Spleen (tissue), 11 donors: Measurements from ENCODE around the gene LGALS1. TPM values are rescaled to one million over a fixed set of nuclear protein-coding genes. Genes with fewer than 3 reads are reported as not detected.
A peak's percentile ranks its signal among the peaks of the same experiment; 100 is the strongest.

Source experiments
- DNase-seq: peaks from one replicate; pipeline ENCODE4 v3.0.0-alpha.2; 2020
- H3K27ac ChIP-seq, 8 donors: fragments of 200-600 bp; sonication (generic) in 7 of 8; 1 replicate in 4 of 8; 2 replicates in 4 of 8; pipeline versions ENCODE4 v1.5.0 to v1.8.0; 2016 to 2021; ENCODE audit warnings: inconsistent platforms in 4 of 8, mild to moderate bottlenecking in 4 of 8, moderate library complexity in 1 of 8
- H3K27me3 ChIP-seq, 7 donors: fragments of 200-600 bp; sonication (generic) in 6 of 7; replicated peaks in 1 of 7; 1 replicate in 4 of 7; 2 replicates in 3 of 7; pipeline versions ENCODE4 v1.5.0 to v1.8.0; 2016 to 2021; ENCODE audit warnings: inconsistent platforms in 3 of 7, mild to moderate bottlenecking in 1 of 7
- H3K36me3 ChIP-seq, 6 donors: fragments of 200-600 bp; sonication (generic) in 5 of 6; 1 replicate in 4 of 6; 2 replicates in 2 of 6; pipeline versions ENCODE4 v1.5.0 to v1.8.0; 2016 to 2021; ENCODE audit warnings: inconsistent platforms in 2 of 6
- H3K4me1 ChIP-seq, 6 donors: fragments of 200-600 bp; sonication (generic) in 5 of 6; 1 replicate in 3 of 6; 2 replicates in 3 of 6; pipeline versions ENCODE4 v1.5.0 to v1.8.0; 2016 to 2021; ENCODE audit warnings: inconsistent platforms in 3 of 6
- H3K4me3 ChIP-seq, 8 donors: fragments of 200-600 bp; sonication (generic) in 7 of 8; 1 replicate in 4 of 8; 2 replicates in 4 of 8; pipeline versions ENCODE4 v1.5.0 to v1.8.0; 2016 to 2021; ENCODE audit warnings: inconsistent platforms in 4 of 8, mild to moderate bottlenecking in 4 of 8, moderate library complexity in 2 of 8
- H3K9me3 ChIP-seq, 8 donors: fragments of 200-600 bp; sonication (generic) in 7 of 8; 1 replicate in 4 of 8; 2 replicates in 4 of 8; pipeline versions ENCODE4 v1.5.0 to v1.8.0; 2016 to 2021; ENCODE audit warnings: inconsistent platforms in 4 of 8
- POLR2A ChIP-seq, 3 donors: fragments of 450-650 bp; IDR thresholded peaks; one replicate each; pipeline ENCODE4 v1.5.1; 2017; ENCODE audit warnings: antibody characterized with exemption in 3 of 3, mild to moderate bottlenecking in 1 of 3
- POLR2AphosphoS5 ChIP-seq, 3 donors: sonication (generic); formaldehyde crosslinking; IDR thresholded peaks; one replicate each; pipeline ENCODE4 v1.5.1; 2017; ENCODE audit warnings: antibody characterized with exemption in 3 of 3
- WGBS, 5 donors: extraction: QIAGEN DNeasy Blood & Tissue Kit in 3 of 5; methylation state at CpG; one replicate each; pipeline versions ENCODE4 v1.1.5 to v1.1.7; 2013 to 2018; 5-methylcytosine and 5-hydroxymethylcytosine counted together
- intact Hi-C: fragments of 100-400 bp; cut with DNase I; formaldehyde crosslinking; loops from one replicate; pipeline ENCODE4 v1.15.0; 2023; ENCODE audit warnings: low total_unique reads
- polyA plus RNA-seq, 3 donors: library from polyadenylated mRNA; stranded (reverse); fragments of 200-250 nt; gene quantifications; one replicate each; pipeline ENCODE4 v1.2.1, GENCODE V29; 2013
- total RNA-seq, 7 donors: library from RNA; depleted of rRNA in 3 of 7; stranded (reverse); fragments of >200 nt in 3 of 7; fragmentation: NEBNext Ultra II Directional in 4 of 7; extraction: Animal tissue kit (Norgen Biotek cat#: 25700) in 4 of 7; gene quantifications; one replicate each; pipeline versions ENCODE4 v1.1.0 to v1.2.1, GENCODE V29; 2016 to 2021
- TF ChIP-seq, protein P1 (sequence below), 11 experiments: fragments of 200-600 bp in 7 of 11; fragments of 450-650 bp in 4 of 11; sonication (generic) in 4 of 11; IDR thresholded peaks in 8 of 11; conservative IDR thresholded peaks in 3 of 11; 1 replicate in 7 of 11; 2 replicates in 4 of 11; pipeline versions ENCODE4 v1.4.0 to v1.8.0; 2016 to 2021; ENCODE audit warnings: antibody characterized with exemption in 11 of 11, inconsistent platforms in 4 of 11, mild to moderate bottlenecking in 1 of 11
- donor health status: healthy with polysubstance abuse.
- donor health status: DM: no; HTN: no; CAD: no; lungs with moderate emphysema.
- donor health status: DM: no; HTN: no; CAD: no.
- donor health status: Bipolar disorder and iron deficiency.
- donor health status: healthy.
- donor health status: DM: no; HTN: no; CAD: no.
- donor health status: DM: yes; HTN: yes; CAD: no.

LGALS1 gene
- total and polyA plus RNA-seq, 10 donors = 158 to 544 (median 394) TPM

DNA sequence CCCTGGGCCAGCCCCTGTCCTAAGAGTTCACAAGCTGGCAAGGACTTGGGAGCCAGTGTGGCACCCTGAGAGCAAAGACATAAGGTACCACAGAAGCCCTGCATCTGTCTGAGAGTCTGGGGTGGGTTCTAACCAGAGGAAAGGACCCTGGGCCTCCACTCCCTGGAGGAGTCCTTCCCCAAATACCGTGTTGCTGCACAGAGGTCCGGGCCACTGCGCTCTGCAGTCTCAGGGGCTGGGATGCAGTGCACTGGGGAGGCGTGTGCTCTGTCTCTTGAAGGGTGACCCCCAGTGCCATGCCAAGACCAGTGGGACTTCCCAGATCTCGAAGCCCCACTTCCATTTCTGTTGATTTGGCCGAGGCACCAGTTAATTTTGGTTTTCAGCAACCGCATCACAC, 40.3 kb upstream of the LGALS1 start:
- 47 to 76% (median 68%) methylated on average over 3 to 7 of the region's 7 CpGs for WGBS, 5 donors
- H3K27me3 ChIP-seq = peaks cover 0 to 8% (median 0%) of the 10 kb centered on the region in 7 donors
- no peak overlapping the region for H3K4me3 ChIP-seq
- peak; percentile 73 for DNase-seq
- intact Hi-C loops = no loop called here
- peak overlapping the region; percentile 80 to 96 (median 90) for H3K27ac ChIP-seq
- peaks cover 0 to 28% (median 17%) of the 10 kb centered on the region in 6 donors for H3K36me3 ChIP-seq
- no peaks in the 10 kb centered on the region for H3K9me3 ChIP-seq
- TF ChIP-seq POLR2AphosphoS5 (IDR thresholded peaks at IDR 0.05) = peak in 1 of 3 donors; percentile 20
- TF ChIP-seq, protein P1, sequence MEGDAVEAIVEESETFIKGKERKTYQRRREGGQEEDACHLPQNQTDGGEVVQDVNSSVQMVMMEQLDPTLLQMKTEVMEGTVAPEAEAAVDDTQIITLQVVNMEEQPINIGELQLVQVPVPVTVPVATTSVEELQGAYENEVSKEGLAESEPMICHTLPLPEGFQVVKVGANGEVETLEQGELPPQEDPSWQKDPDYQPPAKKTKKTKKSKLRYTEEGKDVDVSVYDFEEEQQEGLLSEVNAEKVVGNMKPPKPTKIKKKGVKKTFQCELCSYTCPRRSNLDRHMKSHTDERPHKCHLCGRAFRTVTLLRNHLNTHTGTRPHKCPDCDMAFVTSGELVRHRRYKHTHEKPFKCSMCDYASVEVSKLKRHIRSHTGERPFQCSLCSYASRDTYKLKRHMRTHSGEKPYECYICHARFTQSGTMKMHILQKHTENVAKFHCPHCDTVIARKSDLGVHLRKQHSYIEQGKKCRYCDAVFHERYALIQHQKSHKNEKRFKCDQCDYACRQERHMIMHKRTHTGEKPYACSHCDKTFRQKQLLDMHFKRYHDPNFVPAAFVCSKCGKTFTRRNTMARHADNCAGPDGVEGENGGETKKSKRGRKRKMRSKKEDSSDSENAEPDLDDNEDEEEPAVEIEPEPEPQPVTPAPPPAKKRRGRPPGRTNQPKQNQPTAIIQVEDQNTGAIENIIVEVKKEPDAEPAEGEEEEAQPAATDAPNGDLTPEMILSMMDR (IDR thresholded peaks at IDR 0.05 in 8 of 11, conservative IDR thresholded peaks at IDR 0.05 in 3 of 11) = no peak
- peaks cover 69 to 98% (median 90%) of the 10 kb centered on the region in 6 donors for H3K4me1 ChIP-seq

DNA sequence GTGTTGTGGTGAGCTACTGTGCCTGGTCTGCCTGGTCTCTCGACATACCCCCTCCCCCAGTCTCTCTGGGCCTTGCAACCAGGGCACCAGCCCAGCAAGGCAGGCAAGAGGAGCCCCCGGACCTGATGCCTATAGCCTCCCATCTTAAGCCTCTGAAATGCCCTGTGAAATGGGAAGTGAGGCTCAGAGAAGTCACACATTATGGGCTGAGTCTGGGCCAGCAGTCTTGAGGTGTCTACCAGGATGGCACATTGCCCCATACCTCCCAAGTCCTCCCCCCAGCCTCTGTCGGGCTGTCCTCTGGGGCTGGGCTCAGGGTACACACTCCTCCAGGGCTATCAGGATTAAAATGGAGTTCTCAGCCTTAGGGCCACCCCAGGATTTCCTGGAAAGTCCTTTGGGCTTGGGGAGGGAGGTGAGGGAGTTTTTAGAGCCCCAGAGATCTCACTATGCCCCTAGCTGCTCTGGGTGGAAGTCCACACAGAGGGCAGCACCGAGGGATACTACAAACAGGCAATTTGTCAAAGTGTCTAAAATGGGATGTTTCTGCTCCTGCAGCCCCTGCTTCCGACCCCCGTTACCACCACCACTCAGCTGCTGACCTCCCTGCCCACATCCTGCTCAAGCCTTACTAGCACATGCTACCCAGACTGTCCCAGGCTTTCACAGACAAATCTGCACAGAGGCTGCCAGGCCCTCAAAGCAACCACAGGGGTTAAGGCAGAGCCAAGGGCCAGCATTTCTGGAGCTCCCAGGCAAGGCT, 39.1 kb upstream of the LGALS1 start:
- H3K36me3 ChIP-seq = peaks cover 0 to 21% (median 7%) of the 10 kb centered on the region in 6 donors
- TF ChIP-seq POLR2AphosphoS5 (IDR thresholded peaks at IDR 0.05) = peak; percentile 26 to 82 (median 69)
- peak in 1 of 3 donors; percentile 16 for TF ChIP-seq POLR2A (IDR thresholded peaks at IDR 0.05)
- TF ChIP-seq, protein P1 (IDR thresholded peaks at IDR 0.05 in 8 of 11, conservative IDR thresholded peaks at IDR 0.05 in 3 of 11) = peak in 10 of 11 experiments; percentile 19 to 60 (median 32)
- peaks cover 69 to 100% (median 98%) of the 10 kb centered on the region in 6 donors for H3K4me1 ChIP-seq
- H3K27me3 ChIP-seq = peaks cover 0 to 8% (median 0%) of the 10 kb centered on the region in 7 donors
- H3K9me3 ChIP-seq = no peaks in the 10 kb centered on the region
- intact Hi-C loops = no loop called here
- H3K27ac ChIP-seq = peak overlapping the region; percentile 36 to 96 (median 90)
- DNase-seq = peak; percentile 85
- peak overlapping the region in 1 of 8 donors; percentile 30 for H3K4me3 ChIP-seq
- WGBS, 5 donors = 18 to 35% (median 31%) methylated on average over 4 to 6 of the region's 6 CpGs

DNA sequence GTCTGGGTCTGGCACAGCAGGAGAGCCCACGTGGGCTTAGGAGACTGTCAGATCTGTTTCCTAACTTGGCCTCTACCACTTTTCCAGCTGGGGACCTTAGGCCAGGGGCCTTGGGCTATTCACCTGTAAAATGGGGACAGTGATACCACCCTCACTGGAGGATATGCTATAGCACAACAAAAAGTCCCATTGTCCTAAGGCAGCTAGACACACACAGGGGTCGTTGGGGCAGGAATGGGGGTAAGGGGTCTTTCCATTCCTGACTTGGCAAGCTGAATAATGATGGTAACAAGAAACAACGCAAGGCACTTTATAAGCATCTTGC, 38.5 kb upstream of the LGALS1 start:
- Histone ChIP-seq H3K27ac (peak overlapping the region; percentile 36 to 96 (median 90)), H3K27me3 (peaks cover 0 to 8% (median 0%) of the 10 kb centered on the region in 7 donors), H3K9me3 (no peaks in the 10 kb centered on the region), H3K36me3 (peaks cover 0 to 21% (median 7%) of the 10 kb centered on the region in 6 donors), H3K4me3 (peak overlapping the region in 1 of 8 donors; percentile 30), H3K4me1 (peaks cover 69 to 100% (median 98%) of the 10 kb centered on the region in 6 donors)
- DNase-seq = no peak
- intact Hi-C loops = no loop called here
- TF ChIP-seq, protein P1 (IDR thresholded peaks at IDR 0.05 in 8 of 11, conservative IDR thresholded peaks at IDR 0.05 in 3 of 11) = no peak
- no peak for TF ChIP-seq POLR2AphosphoS5 (IDR thresholded peaks at IDR 0.05)
- WGBS, 5 donors = 45 to 50% (median 45%) methylated on average over 3 of the region's 3 CpGs

DNA sequence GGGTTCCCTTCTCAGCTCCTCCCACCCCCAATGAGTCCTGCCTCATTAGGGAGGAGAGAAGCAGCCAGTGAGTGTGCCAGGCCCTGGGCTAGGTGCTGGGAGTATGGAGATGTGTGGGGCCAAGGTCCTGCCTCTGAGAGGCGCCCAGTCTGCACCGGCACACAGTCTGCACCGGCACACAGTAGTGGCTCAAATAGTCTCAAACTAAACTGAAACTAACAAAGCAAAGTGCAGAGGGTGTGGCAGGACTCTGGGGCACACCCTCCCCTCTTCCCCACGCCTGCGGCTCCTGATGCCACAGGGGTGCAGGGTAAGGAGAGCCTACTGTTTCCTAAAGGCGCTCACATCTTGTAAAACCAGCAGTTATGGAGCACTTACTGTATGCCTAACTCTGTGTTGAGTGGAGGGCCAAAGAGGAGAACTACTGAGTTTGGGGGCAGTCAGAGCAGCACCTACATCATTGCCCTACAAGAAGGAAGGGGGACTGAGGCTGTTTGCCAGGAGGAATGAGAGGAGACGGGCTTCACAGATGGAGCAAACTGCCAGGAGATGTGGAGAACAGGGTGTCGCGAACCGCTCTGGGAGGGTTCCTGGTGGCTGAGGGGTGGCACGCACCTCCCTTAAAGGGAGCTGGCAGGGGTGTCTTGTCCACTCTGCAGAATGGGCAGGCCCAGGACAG, 36.9 kb upstream of the LGALS1 start:
- H3K4me1 ChIP-seq = peaks cover 65 to 100% (median 98%) of the 10 kb centered on the region in 6 donors
- WGBS, 5 donors = 34 to 47% (median 37%) methylated on average over 10 to 11 of the region's 11 CpGs
- intact Hi-C loops = no loop called here
- H3K27me3 ChIP-seq = peaks cover 0 to 8% (median 0%) of the 10 kb centered on the region in 7 donors
- TF ChIP-seq, protein P1 (IDR thresholded peaks at IDR 0.05 in 8 of 11, conservative IDR thresholded peaks at IDR 0.05 in 3 of 11) = no peak
- TF ChIP-seq POLR2A (IDR thresholded peaks at IDR 0.05) (no peak), POLR2AphosphoS5 (IDR thresholded peaks at IDR 0.05) (peak; percentile 24 to 60 (median 47))
- peak overlapping the region; percentile 56 to 92 (median 69) for H3K4me3 ChIP-seq
- DNase-seq = peak; percentile 81
- peak overlapping the region; percentile 83 to 96 (median 90) for H3K27ac ChIP-seq
- peaks cover 0 to 27% (median 20%) of the 10 kb centered on the region in 6 donors for H3K36me3 ChIP-seq
- no peaks in the 10 kb centered on the region for H3K9me3 ChIP-seq
